Measurements from ENCODE around the gene CDH5. TPM values are rescaled to one million over a fixed set of nuclear protein-coding genes. Genes with fewer than 3 reads are reported as not detected.

CDH5 gene
- total and polyA plus RNA-seq, 2 of the 13 experiments (the other 11 are each of a cell fraction or from before 2014, with no cell fraction given), result 0.71 to 1.1 TPM

DNA sequence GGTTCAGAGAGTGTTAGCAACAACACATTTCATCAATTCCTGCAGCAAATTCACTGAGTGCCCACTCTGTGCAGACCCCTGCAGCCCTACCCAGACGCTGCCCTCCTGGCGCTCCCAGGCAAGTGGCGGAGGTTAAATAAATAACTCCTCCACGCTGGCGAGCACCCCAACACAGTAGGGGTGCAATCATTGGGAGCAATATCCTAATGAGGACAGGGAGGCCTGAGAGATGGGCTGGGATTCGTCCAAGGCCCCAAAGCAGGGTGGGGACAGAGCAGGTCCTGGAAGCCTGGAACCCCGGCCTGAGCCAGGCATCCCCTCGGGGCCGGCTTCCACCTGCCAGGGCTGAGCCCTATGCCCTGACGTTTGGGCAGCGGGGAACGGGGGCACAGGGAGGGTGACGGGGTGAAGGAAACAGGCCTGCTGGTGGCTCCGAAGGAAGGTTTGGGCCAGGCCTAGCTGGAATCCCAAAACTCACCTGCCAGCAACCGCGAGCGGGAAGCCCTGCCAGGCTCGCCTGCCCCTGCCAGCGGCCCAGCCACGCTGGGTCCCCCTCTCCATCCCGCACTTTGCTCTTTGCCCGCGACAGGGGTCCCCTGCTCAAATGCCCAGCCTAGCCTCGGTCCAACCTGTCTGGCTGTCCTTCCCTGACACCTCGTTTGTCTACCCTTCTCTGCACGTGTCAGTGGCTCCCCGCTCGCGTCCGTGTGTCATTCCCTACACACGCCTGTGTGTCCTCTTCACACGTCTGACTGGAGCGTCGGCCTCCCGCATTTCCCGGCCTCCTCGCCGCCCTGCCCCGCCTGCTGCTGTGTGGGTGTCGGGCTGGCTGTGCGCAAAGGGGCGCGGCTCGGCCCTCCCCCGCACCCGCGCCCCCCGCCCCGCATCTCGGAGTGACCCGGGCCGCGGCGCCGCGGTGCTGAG is 59.9 kb downstream of the CDH5 start (continued):
- no peak for TF ChIP-seq ZNF597 (CRISPR knock-in tag; IDR thresholded peaks at IDR 0.05)
- no peak for TF ChIP-seq ZNF44 (CRISPR knock-in tag; IDR thresholded peaks at IDR 0.05)
- 0 out of 2 replicates have a peak, but pooled peaks have one; percentile 17 for TF ChIP-seq ZNF547 (CRISPR knock-in tag; IDR thresholded peaks at IDR 0.05)
- TF ChIP-seq CBFB (CRISPR knock-in tag; IDR thresholded peaks at IDR 0.05), result 0 out of 2 replicates have a peak, but pooled peaks have one; percentile 42
- TF ChIP-seq PLSCR1 (CRISPR knock-in tag; IDR thresholded peaks at IDR 0.05; ENCODE audit: borderline replicate concordance), result no peak
- no peak for TF ChIP-seq ZBTB34 (CRISPR knock-in tag; IDR thresholded peaks at IDR 0.05)
- TF ChIP-seq ZBTB21 (CRISPR knock-in tag; IDR thresholded peaks at IDR 0.05), result no peak
- 0 out of 2 replicates have a peak, but pooled peaks have one; percentile 40 for TF ChIP-seq MAFG (CRISPR knock-in tag; IDR thresholded peaks at IDR 0.05)
- peak; percentile 98 for TF ChIP-seq EZH2 (conservative IDR thresholded peaks at IDR 0.05; ENCODE audit: low read depth, low read length)
- TF ChIP-seq ZNF770 (CRISPR knock-in tag; IDR thresholded peaks at IDR 0.05), result peak; percentile 64
- TF ChIP-seq TFDP1 (CRISPR knock-in tag; IDR thresholded peaks at IDR 0.05; ENCODE audit: borderline replicate concordance), result peak; percentile 73
- TF ChIP-seq EHMT2 (IDR thresholded peaks at IDR 0.05; ENCODE audit: borderline replicate concordance, low read depth, low read length), result no peak
- 0 out of 2 replicates have a peak, but pooled peaks have one; percentile 27 for TF ChIP-seq PITX1 (CRISPR knock-in tag; IDR thresholded peaks at IDR 0.05)
- no peak for TF ChIP-seq ZNF3 (CRISPR knock-in tag; IDR thresholded peaks at IDR 0.05)
- 0 out of 2 replicates have a peak, but pooled peaks have one; percentile 22 for TF ChIP-seq HDAC2 (CRISPR knock-in tag; IDR thresholded peaks at IDR 0.05)
- TF ChIP-seq MAX (IDR thresholded peaks at IDR 0.05), result peak; percentile 73
- TF ChIP-seq RNF2 (conservative IDR thresholded peaks at IDR 0.05; ENCODE audit: low read depth), result 0 out of 2 replicates have a peak, but pooled peaks have one; percentile 34
- TF ChIP-seq KDM2A (CRISPR knock-in tag; IDR thresholded peaks at IDR 0.05; ENCODE audit: borderline replicate concordance, low read depth), result peak; percentile 45; the same call in 1 of the 2 replicates
- no peak for TF ChIP-seq ZNF460 (CRISPR knock-in tag; IDR thresholded peaks at IDR 0.05; ENCODE audit: borderline replicate concordance)

All from HepG2 (cell line).